Measurements from ENCODE around the gene GPR135.
"Not testable (repeated sequence)": the region's sequence is repeated elsewhere in the genome, so short reads cannot be mapped to it uniquely, and the experiment has no call there.

Gene GPR135

GRCh38 chr14:59478540-59478939 lies 13.4 kb upstream of the GPR135 start:
- H3K4me3 ChIP-seq (ENCODE audit: low read depth, low read length), result no peak overlapping the region
- no peak for DNase-seq (ENCODE audit: low read depth)

GRCh38 chr14:59475709-59476108 lies 10.5 kb upstream of the GPR135 start:
- DNase-seq (ENCODE audit: low read depth), result no peak
- no peak overlapping the region for H3K4me3 ChIP-seq (ENCODE audit: low read depth, low read length)

GRCh38 chr14:59474172-59474571 lies 9.0 kb upstream of the GPR135 start:
- DNase-seq (ENCODE audit: low read depth), result no peak
- no peak overlapping the region for H3K4me3 ChIP-seq (ENCODE audit: low read depth, low read length)

- peak overlapping the region; percentile 54 for H3K4me3 ChIP-seq (ENCODE audit: low read depth, low read length)
- DNase-seq (ENCODE audit: low read depth), result no peak
Measured at GRCh38 chr14:59464486-59465315, 479 bp downstream of the GPR135 start.

GRCh38 chr14:59463787-59464485 lies 1.2 kb downstream of the GPR135 start:
- peak overlapping the region; percentile 54 for H3K4me3 ChIP-seq (ENCODE audit: low read depth, low read length)
- DNase-seq (ENCODE audit: low read depth), result no peak

- no peak for DNase-seq (ENCODE audit: low read depth)
- no peak overlapping the region for H3K4me3 ChIP-seq (ENCODE audit: low read depth, low read length)
Measured at GRCh38 chr14:59461891-59462290, 3.3 kb downstream of the GPR135 start.

- DNase-seq (ENCODE audit: low read depth), result no peak
- no peak overlapping the region for H3K4me3 ChIP-seq (ENCODE audit: low read depth, low read length)
Measured at GRCh38 chr14:59460378-59460777, 4.8 kb downstream of the GPR135 start.

GRCh38 chr14:59458486-59458885 lies 6.7 kb downstream of the GPR135 start:
- DNase-seq (ENCODE audit: low read depth), result no peak
- H3K4me3 ChIP-seq (ENCODE audit: low read depth, low read length), result no peak overlapping the region

- H3K4me3 ChIP-seq (ENCODE audit: low read depth, low read length), result no peak overlapping the region
- DNase-seq (ENCODE audit: low read depth), result peak; percentile 76
Measured at GRCh38 chr14:59455411-59455810, 9.8 kb downstream of the GPR135 start.

GRCh38 chr14:59454139-59454538 lies 11.0 kb downstream of the GPR135 start:
- H3K4me3 ChIP-seq (ENCODE audit: low read depth, low read length), result no peak overlapping the region
- peak; percentile 91 for DNase-seq (ENCODE audit: low read depth)

GRCh38 chr14:59451849-59452248 lies 13.3 kb downstream of the GPR135 start:
- DNase-seq (ENCODE audit: low read depth), result no peak
- H3K4me3 ChIP-seq (ENCODE audit: low read depth, low read length), result no peak overlapping the region

- no peak overlapping the region for H3K4me3 ChIP-seq (ENCODE audit: low read depth, low read length)
- DNase-seq (ENCODE audit: low read depth), result peak; percentile 18
Measured at GRCh38 chr14:59450716-59451115, 14.5 kb downstream of the GPR135 start.

- not testable (repeated sequence) for H3K4me3 ChIP-seq (ENCODE audit: low read depth, low read length); DNase-seq (ENCODE audit: low read depth)
Measured at GRCh38 chr14:59448673-59449072, 16.5 kb downstream of the GPR135 start.

- no peak overlapping the region for H3K4me3 ChIP-seq (ENCODE audit: low read depth, low read length)
- peak; percentile 15 for DNase-seq (ENCODE audit: low read depth)
Measured at GRCh38 chr14:59439256-59439965, 25.8 kb downstream of the GPR135 start.

- DNase-seq (ENCODE audit: low read depth), result peak; percentile 73
- no peak overlapping the region for H3K4me3 ChIP-seq (ENCODE audit: low read depth, low read length)
Measured at GRCh38 chr14:59438195-59438647, 27.0 kb downstream of the GPR135 start.

GRCh38 chr14:59435987-59436386 lies 29.2 kb downstream of the GPR135 start:
- H3K4me3 ChIP-seq (ENCODE audit: low read depth, low read length), result no peak overlapping the region
- DNase-seq (ENCODE audit: low read depth), result no peak

GRCh38 chr14:59435101-59435500 lies 30.1 kb downstream of the GPR135 start:
- no peak for DNase-seq (ENCODE audit: low read depth)

GRCh38 chr14:59429790-59430189 lies 35.4 kb downstream of the GPR135 start:
- H3K4me3 ChIP-seq (ENCODE audit: low read depth, low read length), result no peak overlapping the region
- DNase-seq (ENCODE audit: low read depth), result no peak

More at GRCh38 chr14:59435101-59435500, 30.1 kb downstream of the GPR135 start:
- H3K4me3 ChIP-seq (ENCODE audit: low read depth, low read length), result no peak overlapping the region

GRCh38 chr14:59428581-59429012 lies 36.6 kb downstream of the GPR135 start:
- peak; percentile 85 for DNase-seq (ENCODE audit: low read depth)
- no peak overlapping the region for H3K4me3 ChIP-seq (ENCODE audit: low read depth, low read length)
